Right lobe of liver (tissue), 6 donors: ENCODE measurements around the gene HOMEZ. TPM values are rescaled to one million over a fixed set of nuclear protein-coding genes. Genes with fewer than 3 reads are reported as not detected.

Experiments
- ATAC-seq, 4 donors: fragments of 200-7000 bp; cut with Tn5 transposase; one replicate each; pipeline ENCODE4 v1.9.1; 2020; ENCODE audit warnings: mild to moderate bottlenecking in 4 of 4, moderate library complexity in 4 of 4
- DNase-seq, 3 donors: peaks; one replicate each; pipeline ENCODE4 v3.0.0-alpha.2; 2020
- H3K27ac ChIP-seq, 3 donors: fragments of 200-600 bp; one replicate each; pipeline ENCODE4 v1.8.0; 2022
- H3K27me3 ChIP-seq, 2 donors: fragments of 200-600 bp; one replicate each; pipeline ENCODE4 v1.8.0; 2022
- H3K36me3 ChIP-seq, 4 donors: fragments of 200-600 bp; sonication (generic) in 1 of 4; one replicate each; pipeline versions ENCODE4 v1.5.1 to v1.8.0; 2017 to 2022; ENCODE audit warnings: control low read depth in 1 of 4
- H3K4me1 ChIP-seq, 4 donors: fragments of 200-600 bp; sonication (generic) in 1 of 4; one replicate each; pipeline versions ENCODE4 v1.5.1 to v1.8.0; 2017 to 2022; ENCODE audit warnings: control low read depth in 1 of 4
- H3K4me3 ChIP-seq, 3 donors: fragments of 200-600 bp; one replicate each; pipeline ENCODE4 v1.8.0; 2022
- H3K9me3 ChIP-seq, 4 donors: fragments of 200-600 bp; sonication (generic) in 1 of 4; one replicate each; pipeline versions ENCODE4 v1.5.1 to v1.8.0; 2017 to 2022; ENCODE audit warnings: control low read depth in 1 of 4
- CTCF ChIP-seq, 4 donors: fragments of 200-600 bp in 3 of 4; fragments of 450-650 bp in 1 of 4; IDR thresholded peaks; one replicate each; pipeline versions ENCODE4 v1.5.1 to v1.8.0; 2016 to 2022; ENCODE audit warnings: antibody characterized with exemption in 4 of 4, mild to moderate bottlenecking in 2 of 4
- POLR2A ChIP-seq: fragments of 450-650 bp; IDR thresholded peaks from one replicate; pipeline ENCODE4 v1.6.1; 2017; ENCODE audit warnings: antibody characterized with exemption, mild to moderate bottlenecking
- WGBS: methylation state at CpG from one replicate; pipeline ENCODE4 v1.1.6; 2018; ENCODE audit warnings: low coverage, low lambda C conversion rate; ENCODE audit not compliant: insufficient coverage; ENCODE audit errors: missing lambda C conversion rate; 5-methylcytosine and 5-hydroxymethylcytosine counted together
- intact Hi-C, 2 donors: fragments of 100-400 bp; cut with DNase I; formaldehyde crosslinking; loops; one replicate each; pipeline versions ENCODE4 v1.11.2 to v1.14.1; 2022
- total RNA-seq, 6 experiments: library from RNA; depleted of rRNA in 2 of 6; stranded (reverse); fragments of >200 nt in 2 of 6; fragmentation: NEBNext Ultra II Directional in 3 of 6; extraction: Animal tissue kit (Norgen Biotek cat#: 25700) in 3 of 6; gene quantifications; one replicate each; pipeline versions ENCODE4 v1.1.0 to v1.2.4, GENCODE V29; 2016 to 2023
- donor health status: DM: no; HTN: yes; CAD: no.
- donor health status: DM: no; HTN: no; CAD: no.
- donor health status: DM: no; HTN: no; CAD: no.
- donor health status: DM: no; HTN: yes; CAD: no.
- donor health status: DM: no; HTN: yes; CAD: no.

HOMEZ gene
- total RNA-seq, 6 experiments from 2014 or later, result 3.4 to 8.8 (median 5.3) TPM

GRCh38 chr14:23252006-23252405 lies 33.9 kb downstream of the HOMEZ start:
- ATAC-seq (no peak), DNase-seq (no peak)
- Histone ChIP-seq H3K4me1 (no peaks in the 10 kb centered on the region), H3K27me3 (no peaks in the 10 kb centered on the region), H3K9me3 (no peaks in the 10 kb centered on the region), H3K4me3 (no peak overlapping the region), H3K27ac (no peak overlapping the region), H3K36me3 (no peaks in the 10 kb centered on the region)
- intact Hi-C loops, result no loop called here
- no peak for TF ChIP-seq POLR2A
- no peak for TF ChIP-seq CTCF (IDR thresholded peaks at IDR 0.05)
- 48% methylated on average over 3 of the region's 3 CpGs for WGBS

GRCh38 chr14:23249824-23250223 lies 36.1 kb downstream of the HOMEZ start:
- DNase-seq (no peak), ATAC-seq (peak; percentile 74 to 85 (median 80))
- WGBS, result 33% methylated on average over 6 of the region's 6 CpGs
- no peak overlapping the region for H3K27ac ChIP-seq
- H3K36me3 ChIP-seq, result no peaks in the 10 kb centered on the region
- H3K4me1 ChIP-seq, result peaks cover 0 to 13% (median 4%) of the 10 kb centered on the region in 4 donors
- intact Hi-C loops, result no loop called here
- TF ChIP-seq POLR2A (no peak), CTCF (IDR thresholded peaks at IDR 0.05) (no peak)
- no peaks in the 10 kb centered on the region for H3K27me3 ChIP-seq
- no peaks in the 10 kb centered on the region for H3K9me3 ChIP-seq
- H3K4me3 ChIP-seq, result no peak overlapping the region

- 98% methylated on average over 7 of the region's 7 CpGs for WGBS
- ATAC-seq, result no peak
- Histone ChIP-seq H3K27ac (no peak overlapping the region), H3K9me3 (no peaks in the 10 kb centered on the region), H3K4me3 (no peak overlapping the region), H3K4me1 (peaks cover 0 to 15% (median 7%) of the 10 kb centered on the region in 4 donors), H3K27me3 (no peaks in the 10 kb centered on the region), H3K36me3 (no peaks in the 10 kb centered on the region)
- TF ChIP-seq CTCF (IDR thresholded peaks at IDR 0.05) (no peak), POLR2A (no peak)
- intact Hi-C loops, result no loop called here
- DNase-seq, result no peak
Measured at GRCh38 chr14:23248601-23249000, 37.3 kb downstream of the HOMEZ start.

GRCh38 chr14:23245282-23245681 lies 40.6 kb downstream of the HOMEZ start:
- DNase-seq (no peak), ATAC-seq (peak; percentile 84 to 94 (median 88))
- H3K27ac ChIP-seq, result peak overlapping the region in 2 of 3 donors; percentile 41 to 52
- TF ChIP-seq CTCF (IDR thresholded peaks at IDR 0.05) (no peak), POLR2A (no peak)
- H3K36me3 ChIP-seq, result no peaks in the 10 kb centered on the region
- H3K9me3 ChIP-seq, result no peaks in the 10 kb centered on the region
- peaks cover 0 to 15% (median 7%) of the 10 kb centered on the region in 4 donors for H3K4me1 ChIP-seq
- H3K4me3 ChIP-seq, result no peak overlapping the region
- no peaks in the 10 kb centered on the region for H3K27me3 ChIP-seq
- intact Hi-C loops, result no loop called here

- H3K27me3 ChIP-seq, result no peaks in the 10 kb centered on the region
- 81% methylated on average over 2 of the region's 2 CpGs for WGBS
- no peak for ATAC-seq
- DNase-seq, result no peak
- H3K4me3 ChIP-seq, result no peak overlapping the region
- TF ChIP-seq CTCF (IDR thresholded peaks at IDR 0.05), result no peak
- no peak for TF ChIP-seq POLR2A
- intact Hi-C loops, result no loop called here
- H3K4me1 ChIP-seq, result peaks cover 0 to 15% (median 7%) of the 10 kb centered on the region in 4 donors
- no peak overlapping the region for H3K27ac ChIP-seq
- H3K9me3 ChIP-seq, result no peaks in the 10 kb centered on the region
- no peaks in the 10 kb centered on the region for H3K36me3 ChIP-seq
Measured at GRCh38 chr14:23243066-23243465, 42.9 kb downstream of the HOMEZ start.
